ENCODE measurements around the gene ABCD2. TPM values are rescaled to one million over a fixed set of nuclear protein-coding genes. Genes with fewer than 3 reads are reported as not detected.

Gene ABCD2
- 10 to 100 TPM in 3 of 5 experiments, 1 to 10 TPM in 2; 7.7 to 32.9 (median 21.0) TPM for total RNA-seq
- 10 to 100 TPM in 1 of 2 donors, 1 to 10 TPM in 1; 7.1 to 10.7 TPM for polyA plus RNA-seq
- 59.4 reads per million, percentile 75 among the genes with 10 or more reads in this experiment for total RNA-seq

DNA sequence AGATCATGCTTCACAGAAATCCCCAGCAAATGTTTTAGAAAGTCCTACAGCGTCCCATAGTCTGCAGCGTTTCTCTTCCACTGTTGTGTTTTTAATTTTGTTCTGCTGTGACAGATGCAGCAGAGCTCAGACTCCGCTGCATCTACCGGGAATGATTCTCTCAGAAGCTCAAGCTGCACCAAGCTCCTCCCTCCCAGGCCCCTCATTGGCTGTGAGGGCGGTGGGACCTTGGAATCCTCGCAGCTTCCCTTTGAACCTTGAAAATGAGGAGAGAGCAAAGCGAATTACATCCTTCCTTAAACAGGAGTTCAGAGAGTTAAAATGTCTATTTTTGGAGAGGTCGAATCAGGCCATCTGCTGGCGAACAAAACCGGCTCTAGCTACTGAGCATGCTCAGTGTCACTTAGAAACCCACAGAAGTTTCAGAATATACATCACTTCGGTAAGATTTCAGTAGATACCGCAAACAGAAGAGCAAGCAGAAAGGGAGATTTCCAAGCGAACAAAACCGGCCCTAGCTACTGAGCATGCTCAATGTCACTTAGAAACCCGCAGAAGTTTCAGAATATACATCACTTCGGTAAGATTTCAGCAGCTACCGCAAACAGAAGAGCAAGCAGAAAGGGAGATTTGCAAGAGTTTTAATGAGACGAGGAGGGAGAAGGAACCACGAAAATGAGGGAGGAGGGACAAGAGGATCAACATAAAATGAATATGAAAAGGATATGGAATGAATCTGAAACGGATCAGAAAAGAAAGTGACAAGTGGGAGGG lies at the start of gene ABCD2:
ABCD2 (minus strand) TSS at position 144 of the 774 bp plus-strand sequence. CDS start 188 bp downstream, outside the sequence.
- DNase-seq (peak; percentile 41 to 87 (median 83)), ATAC-seq (peak; percentile 88)
- Histone ChIP-seq H3K27ac (ENCODE audit: low read depth, low read length) (peak within 1 kb of the TSS; percentile 91), H3K9me3 (ENCODE audit: control insufficient read depth in 2 of 3, low read length in 3 of 3) (no peaks in the 10 kb centered on the region), H3K27me3 (ENCODE audit: control insufficient read depth in 2 of 2, insufficient read depth in 2 of 2, low read length in 2 of 2) (no peaks in the 10 kb centered on the region), H3K4me1 (ENCODE audit: control insufficient read depth in 2 of 2, insufficient read depth in 2 of 2, low read length in 2 of 2) (peaks cover 27 to 32% of the 10 kb centered on the region in 2 donors), H3K4me3 (ENCODE audit: low read length) (peak within 1 kb of the TSS; percentile 70), H3K36me3 (ENCODE audit: control insufficient read depth in 2 of 3, insufficient read depth in 3 of 3, low read length in 3 of 3) (no peaks in the 10 kb centered on the region)
- no peaks in the 10 kb centered on the region for H3K9me3 Mint-ChIP-seq
- peaks cover 0 to 24% (median 0%) of the 10 kb centered on the region in 5 donors for H3K36me3 Mint-ChIP-seq
- intact Hi-C loops (cut with micrococcal nuclease) = loop anchor here (1.0 to 10.0 kb wide), 16 partner anchors 9 to 715 kb away; partner anchors contain the start of genes CPNE8 (in 2 of the 2), KIF21A (in 2 of the 2) and SLC2A13 (in 2 of the 2)
- no peaks in the 10 kb centered on the region for H3K27me3 Mint-ChIP-seq
- POLR2A ChIA-PET = interaction anchor here (0.7 to 4.3 kb wide), 22 partner anchors 9 to 72 kb away, joined by 3 to 69 read pairs (median 4); no protein-coding TSS in a partner anchor
- peaks cover 16 to 57% (median 42%) of the 10 kb centered on the region in 7 donors for H3K4me1 Mint-ChIP-seq
- H3K4me3 Mint-ChIP-seq = no peak within 1 kb of the TSS
- H3K27ac Mint-ChIP-seq = no peak within 1 kb of the TSS
- CTCF ChIA-PET = interaction anchor here (0.6 to 2.4 kb wide), 13 partner anchors 11 to 176 kb away, joined by 3 to 22 read pairs (median 4); no protein-coding TSS in a partner anchor

DNA sequence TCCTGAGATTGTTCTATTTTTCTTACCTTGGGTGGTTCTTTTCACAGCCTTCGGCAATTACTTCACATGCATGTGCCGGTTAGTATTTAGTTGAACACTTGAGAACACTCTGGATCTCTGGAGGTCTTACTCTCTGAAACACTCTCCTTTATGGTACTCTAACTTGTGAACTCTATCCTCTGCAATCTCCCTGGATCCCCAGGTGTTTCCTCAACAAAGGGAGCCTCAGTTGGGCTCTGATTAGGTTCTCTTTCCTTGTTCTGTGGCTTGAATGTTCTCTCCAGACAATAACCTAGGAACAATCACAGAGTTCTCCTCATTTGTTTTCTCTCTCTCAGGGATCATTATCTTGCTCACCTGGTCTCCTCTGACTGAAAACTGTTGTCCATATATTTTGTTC lies 40.5 kb upstream of the ABCD2 start:
- Histone ChIP-seq H3K36me3 (ENCODE audit: control insufficient read depth in 2 of 3, insufficient read depth in 3 of 3, low read length in 3 of 3) (no peaks in the 10 kb centered on the region), H3K27ac (ENCODE audit: low read depth, low read length) (no peak overlapping the region), H3K4me1 (ENCODE audit: control insufficient read depth in 2 of 2, insufficient read depth in 2 of 2, low read length in 2 of 2) (no peaks in the 10 kb centered on the region), H3K9me3 (ENCODE audit: control insufficient read depth in 2 of 3, low read length in 3 of 3) (no peaks in the 10 kb centered on the region), H3K4me3 (ENCODE audit: low read length) (no peak overlapping the region), H3K27me3 (ENCODE audit: control insufficient read depth in 2 of 2, insufficient read depth in 2 of 2, low read length in 2 of 2) (no peaks in the 10 kb centered on the region)
- ChIA-PET CTCF (no interaction called here), POLR2A (no interaction called here)
- H3K4me1 Mint-ChIP-seq = peaks cover 0 to 13% (median 0%) of the 10 kb centered on the region in 7 donors
- H3K9me3 Mint-ChIP-seq = peaks cover 0 to 22% (median 6%) of the 10 kb centered on the region in 11 donors
- H3K27me3 Mint-ChIP-seq = no peaks in the 10 kb centered on the region
- ATAC-seq = no peak
- intact Hi-C loops (cut with micrococcal nuclease) = no loop called here
- peak overlapping the region in 2 of 9 donors; percentile 16 to 52 for H3K27ac Mint-ChIP-seq
- H3K4me3 Mint-ChIP-seq = no peak overlapping the region
- DNase-seq = no peak
- peaks cover 0 to 34% (median 5%) of the 10 kb centered on the region in 5 donors for H3K36me3 Mint-ChIP-seq

DNA sequence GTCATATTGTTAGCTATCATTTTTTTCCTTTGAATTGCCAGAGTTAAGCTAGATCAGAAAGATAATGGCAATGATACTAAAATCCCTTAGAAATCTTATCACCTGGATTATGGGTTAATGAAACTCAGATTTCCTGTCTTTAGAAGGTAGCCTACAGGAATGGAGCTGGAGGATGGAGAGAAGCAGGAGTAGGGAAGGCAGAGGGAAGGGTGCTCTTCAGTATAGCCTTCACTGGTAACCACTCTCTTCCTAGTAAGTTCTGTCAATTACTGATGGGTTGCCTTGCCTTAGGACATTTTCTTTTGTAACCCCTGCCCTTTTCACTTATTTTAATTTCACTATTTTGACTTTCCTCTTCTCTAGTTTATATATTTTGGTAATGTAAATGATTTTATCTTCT lies 27.8 kb upstream of the ABCD2 start:
- H3K9me3 ChIP-seq (ENCODE audit: control insufficient read depth in 2 of 3, low read length in 3 of 3) = no peaks in the 10 kb centered on the region
- no peaks in the 10 kb centered on the region for H3K4me1 ChIP-seq (ENCODE audit: control insufficient read depth in 2 of 2, insufficient read depth in 2 of 2, low read length in 2 of 2)
- H3K4me1 Mint-ChIP-seq = peaks cover 0 to 24% (median 14%) of the 10 kb centered on the region in 7 donors
- peaks cover 0 to 4% (median 0%) of the 10 kb centered on the region in 5 donors for H3K36me3 Mint-ChIP-seq
- ChIA-PET CTCF (interaction anchor here (1.1 kb wide), 1 partner anchor 9 kb away, joined by 3 read pairs; no protein-coding TSS in a partner anchor), POLR2A (interaction anchor here (0.6 to 1.1 kb wide), 3 partner anchors 19 to 32 kb away, joined by 3 to 4 read pairs (median 3); no protein-coding TSS in a partner anchor)
- ATAC-seq (no peak), DNase-seq (no peak)
- H3K27ac Mint-ChIP-seq = no peak overlapping the region
- H3K27me3 Mint-ChIP-seq = peaks cover 0 to 2% (median 0%) of the 10 kb centered on the region in 5 donors
- H3K36me3 ChIP-seq (ENCODE audit: control insufficient read depth in 2 of 3, insufficient read depth in 3 of 3, low read length in 3 of 3) = no peaks in the 10 kb centered on the region
- H3K27me3 ChIP-seq (ENCODE audit: control insufficient read depth in 2 of 2, insufficient read depth in 2 of 2, low read length in 2 of 2) = no peaks in the 10 kb centered on the region
- H3K27ac ChIP-seq (ENCODE audit: low read depth, low read length) = no peak overlapping the region
- peaks cover 0 to 7% (median 0%) of the 10 kb centered on the region in 11 donors for H3K9me3 Mint-ChIP-seq
- intact Hi-C loops (cut with micrococcal nuclease) = loop anchor here in 1 of 2 donors (1.0 to 5.0 kb wide), 2 partner anchors 17 to 35 kb away; no protein-coding TSS in a partner anchor
- no peak overlapping the region for H3K4me3 ChIP-seq (ENCODE audit: low read length)
- no peak overlapping the region for H3K4me3 Mint-ChIP-seq

DNA sequence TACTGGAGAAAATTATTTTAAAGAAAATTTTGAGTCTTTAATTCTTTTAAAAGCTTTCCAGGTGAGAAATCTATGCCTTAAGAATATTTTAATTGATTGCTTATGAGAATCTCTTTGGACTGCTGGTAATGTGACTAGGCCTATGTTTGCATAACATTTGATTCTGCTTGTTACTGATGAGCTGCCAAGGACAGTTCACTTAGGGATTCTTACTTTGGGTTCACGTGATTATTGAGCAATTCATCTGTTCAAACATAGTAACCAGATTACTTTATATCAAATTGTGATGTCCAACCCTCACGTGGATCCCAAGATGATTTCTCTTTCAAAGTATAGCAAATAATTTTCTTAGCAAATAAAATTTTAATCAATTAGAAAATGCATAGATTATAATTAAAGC lies 27.4 kb upstream of the ABCD2 start:
- intact Hi-C loops (cut with micrococcal nuclease) = loop anchor here in 1 of 2 donors (1.0 to 5.0 kb wide), 2 partner anchors 17 to 35 kb away; no protein-coding TSS in a partner anchor
- ChIA-PET CTCF (interaction anchor here (1.1 kb wide), 1 partner anchor 9 kb away, joined by 3 read pairs; no protein-coding TSS in a partner anchor), POLR2A (interaction anchor here (0.6 to 1.1 kb wide), 3 partner anchors 20 to 32 kb away, joined by 3 to 4 read pairs (median 3); no protein-coding TSS in a partner anchor)
- peaks cover 0 to 6% (median 0%) of the 10 kb centered on the region in 5 donors for H3K36me3 Mint-ChIP-seq
- Histone ChIP-seq H3K27ac (ENCODE audit: low read depth, low read length) (no peak overlapping the region), H3K36me3 (ENCODE audit: control insufficient read depth in 2 of 3, insufficient read depth in 3 of 3, low read length in 3 of 3) (no peaks in the 10 kb centered on the region), H3K9me3 (ENCODE audit: control insufficient read depth in 2 of 3, low read length in 3 of 3) (no peaks in the 10 kb centered on the region), H3K27me3 (ENCODE audit: control insufficient read depth in 2 of 2, insufficient read depth in 2 of 2, low read length in 2 of 2) (no peaks in the 10 kb centered on the region), H3K4me3 (ENCODE audit: low read length) (no peak overlapping the region), H3K4me1 (ENCODE audit: control insufficient read depth in 2 of 2, insufficient read depth in 2 of 2, low read length in 2 of 2) (no peaks in the 10 kb centered on the region)
- H3K27me3 Mint-ChIP-seq = peaks cover 0 to 2% (median 0%) of the 10 kb centered on the region in 5 donors
- peaks cover 0 to 4% (median 0%) of the 10 kb centered on the region in 11 donors for H3K9me3 Mint-ChIP-seq
- H3K4me3 Mint-ChIP-seq = no peak overlapping the region
- peaks cover 0 to 24% (median 14%) of the 10 kb centered on the region in 7 donors for H3K4me1 Mint-ChIP-seq
- ATAC-seq (no peak), DNase-seq (no peak)
- H3K27ac Mint-ChIP-seq = no peak overlapping the region

DNA sequence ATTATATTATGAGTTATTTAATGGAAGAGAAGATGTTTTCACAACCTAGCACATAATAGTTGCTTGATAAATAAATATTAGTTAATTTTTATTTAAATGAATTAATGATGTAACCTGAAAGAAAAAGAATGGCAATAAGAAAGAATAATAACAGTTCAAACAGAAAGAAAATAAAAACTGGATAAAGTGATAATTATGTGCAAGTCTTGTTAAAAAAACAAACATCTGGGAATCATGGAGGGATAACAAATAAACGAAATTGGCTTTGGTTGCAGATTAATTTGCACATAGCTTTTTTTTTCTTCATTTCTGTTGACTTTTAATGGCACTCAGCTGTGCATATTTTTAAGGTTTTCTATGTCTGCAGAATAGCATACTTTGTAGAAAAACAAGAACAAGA lies 23.4 kb upstream of the ABCD2 start:
- Mint-ChIP-seq H3K9me3 (peaks cover 0 to 2% (median 0%) of the 10 kb centered on the region in 11 donors), H3K4me3 (no peak overlapping the region), H3K36me3 (peaks cover 0 to 7% (median 0%) of the 10 kb centered on the region in 5 donors), H3K27me3 (peaks cover 0 to 4% (median 0%) of the 10 kb centered on the region in 5 donors), H3K27ac (no peak overlapping the region), H3K4me1 (peaks cover 0 to 21% (median 13%) of the 10 kb centered on the region in 7 donors)
- Histone ChIP-seq H3K36me3 (ENCODE audit: control insufficient read depth in 2 of 3, insufficient read depth in 3 of 3, low read length in 3 of 3) (no peaks in the 10 kb centered on the region), H3K27me3 (ENCODE audit: control insufficient read depth in 2 of 2, insufficient read depth in 2 of 2, low read length in 2 of 2) (no peaks in the 10 kb centered on the region), H3K4me3 (ENCODE audit: low read length) (no peak overlapping the region), H3K4me1 (ENCODE audit: control insufficient read depth in 2 of 2, insufficient read depth in 2 of 2, low read length in 2 of 2) (no peaks in the 10 kb centered on the region), H3K9me3 (ENCODE audit: control insufficient read depth in 2 of 3, low read length in 3 of 3) (no peaks in the 10 kb centered on the region), H3K27ac (ENCODE audit: low read depth, low read length) (no peak overlapping the region)
- no peak for DNase-seq
- no peak for ATAC-seq
- ChIA-PET POLR2A (interaction anchor here (1.4 kb wide), 1 partner anchor 9 kb away, joined by 3 read pairs; no protein-coding TSS in a partner anchor), CTCF (interaction anchor here (0.5 kb wide), 1 partner anchor 32 kb away, joined by 3 read pairs; no protein-coding TSS in a partner anchor)
- intact Hi-C loops (cut with micrococcal nuclease) = no loop called here

DNA sequence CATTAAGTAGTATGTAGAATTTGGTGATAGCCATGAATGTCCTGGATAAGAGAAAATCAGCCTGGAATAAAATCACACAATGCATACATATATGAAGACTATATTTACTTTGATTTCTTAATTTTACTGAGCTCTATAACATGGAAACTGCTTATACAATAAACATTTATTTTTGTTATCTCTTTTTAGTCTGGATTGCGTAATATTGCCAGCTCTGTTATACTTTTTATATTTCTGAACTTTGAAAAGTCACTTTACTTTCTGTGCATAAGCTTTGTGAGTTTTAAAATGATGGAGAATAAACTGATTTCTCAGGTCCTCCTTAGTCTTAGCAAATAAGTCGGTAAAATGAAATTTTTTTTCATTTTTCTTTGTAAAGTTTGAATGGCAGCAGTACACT lies 19.2 kb upstream of the ABCD2 start:
- Histone ChIP-seq H3K9me3 (ENCODE audit: control insufficient read depth in 2 of 3, low read length in 3 of 3) (no peaks in the 10 kb centered on the region), H3K4me3 (ENCODE audit: low read length) (no peak overlapping the region), H3K4me1 (ENCODE audit: control insufficient read depth in 2 of 2, insufficient read depth in 2 of 2, low read length in 2 of 2) (no peaks in the 10 kb centered on the region), H3K36me3 (ENCODE audit: control insufficient read depth in 2 of 3, insufficient read depth in 3 of 3, low read length in 3 of 3) (no peaks in the 10 kb centered on the region), H3K27ac (ENCODE audit: low read depth, low read length) (no peak overlapping the region), H3K27me3 (ENCODE audit: control insufficient read depth in 2 of 2, insufficient read depth in 2 of 2, low read length in 2 of 2) (no peaks in the 10 kb centered on the region)
- ATAC-seq = no peak
- intact Hi-C loops (cut with micrococcal nuclease) = loop anchor here in 1 of 2 donors (1.0 kb wide), 1 partner anchor 9 kb away; no protein-coding TSS in a partner anchor
- H3K36me3 Mint-ChIP-seq = peaks cover 0 to 22% (median 0%) of the 10 kb centered on the region in 5 donors
- no peak overlapping the region for H3K4me3 Mint-ChIP-seq
- peaks cover 0 to 10% (median 0%) of the 10 kb centered on the region in 11 donors for H3K9me3 Mint-ChIP-seq
- POLR2A ChIA-PET = interaction anchor here (1.2 to 2.4 kb wide), 2 partner anchors 19 to 46 kb away, joined by 3 to 8 read pairs; partner anchors contain the start of gene ABCD2
- peaks cover 0 to 7% (median 0%) of the 10 kb centered on the region in 7 donors for H3K4me1 Mint-ChIP-seq
- H3K27ac Mint-ChIP-seq = no peak overlapping the region
- DNase-seq = no peak
- CTCF ChIA-PET = no interaction called here
- H3K27me3 Mint-ChIP-seq = peaks cover 0 to 4% (median 0%) of the 10 kb centered on the region in 5 donors

Measured in naive thymus-derived CD4-positive, alpha-beta T cell (primary cell).